MM.1S (cell line): Measurements from ENCODE around the gene MAP3K5.

Experiments used
- DNase-seq: peaks from one replicate; pipeline ENCODE4 v3.0.0-alpha.2; 2015
- H2AFZ ChIP-seq: fragments of 300-600 bp; sonication (generic); 2 replicates; pipeline ENCODE4 v1.6.0; 2016; ENCODE audit warnings: antibody characterized with exemption, low read length
- H3F3A ChIP-seq: fragments of 300-600 bp; sonication (generic); 2 replicates; pipeline ENCODE4 v1.6.1; 2016; ENCODE audit warnings: mild to moderate bottlenecking, antibody characterized with exemption, low read length, moderate library complexity, mixed read lengths; ENCODE audit not compliant: insufficient read depth
- H3K27ac ChIP-seq: fragments of 300-600 bp; sonication (generic); 2 replicates; pipeline ENCODE4 v1.5.1; 2016; ENCODE audit warnings: mild to moderate bottlenecking, low read length
- H3K27me3 ChIP-seq: fragments of 300-600 bp; sonication (generic); replicated peaks from 2 replicates; pipeline ENCODE4 v1.6.0; 2016; ENCODE audit warnings: low read length; ENCODE audit not compliant: insufficient read depth
- H3K36me3 ChIP-seq: fragments of 300-600 bp; sonication (generic); replicated peaks from 2 replicates; pipeline ENCODE4 v1.6.1; 2016; ENCODE audit warnings: mild to moderate bottlenecking, low read length, mixed read lengths; ENCODE audit not compliant: insufficient read depth
- H3K4me1 ChIP-seq: fragments of 300-600 bp; sonication (generic); 2 replicates; pipeline ENCODE4 v1.6.1; 2016; ENCODE audit warnings: low read length, mixed read lengths
- H3K4me2 ChIP-seq: fragments of 300-600 bp; sonication (generic); 2 replicates; pipeline ENCODE4 v1.6.0; 2016; ENCODE audit warnings: low read depth, low read length
- H3K4me3 ChIP-seq: fragments of 300-600 bp; sonication (generic); 2 replicates; pipeline ENCODE4 v1.5.1; 2016; ENCODE audit warnings: low read length, mixed read lengths
- H3K79me2 ChIP-seq: fragments of 300-600 bp; sonication (generic); 2 replicates; pipeline ENCODE4 v1.6.1; 2016; ENCODE audit warnings: mixed run types, low read length, mixed read lengths
- H3K9ac ChIP-seq: fragments of 300-600 bp; sonication (generic); 2 replicates; pipeline ENCODE4 v1.6.1; 2016; ENCODE audit warnings: low read length, mixed read lengths
- H3K9me2 ChIP-seq: fragments of 300-600 bp; sonication (generic); replicated peaks from 2 replicates; pipeline ENCODE4 v1.6.1; 2016; ENCODE audit warnings: mild to moderate bottlenecking, low read length, mixed read lengths; ENCODE audit not compliant: insufficient read depth
- H3K9me3 ChIP-seq: fragments of 300-600 bp; sonication (generic); replicated peaks from 2 replicates; pipeline ENCODE4 v1.6.1; 2016; ENCODE audit warnings: mild to moderate bottlenecking, low read length, mixed read lengths; ENCODE audit not compliant: insufficient read depth
- H4K20me1 ChIP-seq: fragments of 300-600 bp; sonication (generic); 2 replicates; pipeline ENCODE4 v1.6.1; 2016; ENCODE audit warnings: mild to moderate bottlenecking, low read length, moderate library complexity, mixed read lengths; ENCODE audit not compliant: insufficient read depth
- EZH2 ChIP-seq: fragments of 300-600 bp; sonication (generic); optimal IDR thresholded peaks from 2 replicates; pipeline ENCODE3; 2017; ENCODE audit warnings: low read depth, mild to moderate bottlenecking, antibody characterized with exemption, low read length, mixed read lengths
- EZH2phosphoT487 ChIP-seq: fragments of 300-600 bp; sonication (generic); IDR thresholded peaks from 2 replicates; pipeline ENCODE4 v1.6.1; 2018; ENCODE audit warnings: antibody characterized with exemption, low read length
- TF ChIP-seq, protein P1 (sequence below): fragments of 300-600 bp; sonication (generic); IDR thresholded peaks from 2 replicates; pipeline ENCODE4 v1.5.1; 2016; ENCODE audit warnings: antibody characterized with exemption, low read length, mixed read lengths

MAP3K5 gene

DNA sequence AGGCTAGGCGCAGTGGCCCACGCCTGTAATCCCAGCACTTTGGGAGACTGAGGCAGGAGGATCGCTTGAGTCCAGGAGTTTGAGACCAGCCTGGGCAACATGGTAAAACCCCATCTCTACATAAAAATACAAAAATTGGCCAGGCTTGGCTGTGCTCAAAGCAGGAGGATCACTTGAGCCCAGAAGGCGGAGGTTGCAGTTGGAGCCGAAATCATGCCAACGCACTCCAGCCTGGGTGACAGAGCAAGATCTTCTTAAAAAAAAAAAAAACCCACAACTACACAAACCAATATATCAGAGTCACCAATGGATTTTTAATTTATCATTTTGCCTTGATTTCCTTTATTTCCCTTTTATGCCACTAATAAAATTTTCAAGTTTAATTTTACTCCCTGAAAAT, 9.3 kb downstream of the MAP3K5 start:
- no peaks in the 10 kb centered on the region for H4K20me1 ChIP-seq
- H3K9ac ChIP-seq = no peak overlapping the region
- no peaks in the 10 kb centered on the region for H3K9me2 ChIP-seq
- H3K4me3 ChIP-seq = no peak overlapping the region
- no peaks in the 10 kb centered on the region for H3K27me3 ChIP-seq
- peaks cover 75% of the 10 kb centered on the region for H3K79me2 ChIP-seq
- 0 out of 2 replicates have a peak, but pooled peaks cover 6% of the 10 kb centered on the region for H3K36me3 ChIP-seq
- peaks cover 29% of the 10 kb centered on the region for H3K4me1 ChIP-seq
- no peak overlapping the region for H3K4me2 ChIP-seq
- no peak for TF ChIP-seq EZH2phosphoT487
- TF ChIP-seq, protein P1, sequence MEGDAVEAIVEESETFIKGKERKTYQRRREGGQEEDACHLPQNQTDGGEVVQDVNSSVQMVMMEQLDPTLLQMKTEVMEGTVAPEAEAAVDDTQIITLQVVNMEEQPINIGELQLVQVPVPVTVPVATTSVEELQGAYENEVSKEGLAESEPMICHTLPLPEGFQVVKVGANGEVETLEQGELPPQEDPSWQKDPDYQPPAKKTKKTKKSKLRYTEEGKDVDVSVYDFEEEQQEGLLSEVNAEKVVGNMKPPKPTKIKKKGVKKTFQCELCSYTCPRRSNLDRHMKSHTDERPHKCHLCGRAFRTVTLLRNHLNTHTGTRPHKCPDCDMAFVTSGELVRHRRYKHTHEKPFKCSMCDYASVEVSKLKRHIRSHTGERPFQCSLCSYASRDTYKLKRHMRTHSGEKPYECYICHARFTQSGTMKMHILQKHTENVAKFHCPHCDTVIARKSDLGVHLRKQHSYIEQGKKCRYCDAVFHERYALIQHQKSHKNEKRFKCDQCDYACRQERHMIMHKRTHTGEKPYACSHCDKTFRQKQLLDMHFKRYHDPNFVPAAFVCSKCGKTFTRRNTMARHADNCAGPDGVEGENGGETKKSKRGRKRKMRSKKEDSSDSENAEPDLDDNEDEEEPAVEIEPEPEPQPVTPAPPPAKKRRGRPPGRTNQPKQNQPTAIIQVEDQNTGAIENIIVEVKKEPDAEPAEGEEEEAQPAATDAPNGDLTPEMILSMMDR = no peak
- TF ChIP-seq EZH2 = no peak
- no peaks in the 10 kb centered on the region for H3F3A ChIP-seq
- DNase-seq = no peak
- no peak overlapping the region for H3K27ac ChIP-seq
- H3K9me3 ChIP-seq = no peaks in the 10 kb centered on the region
- no peak overlapping the region for H2AFZ ChIP-seq

DNA sequence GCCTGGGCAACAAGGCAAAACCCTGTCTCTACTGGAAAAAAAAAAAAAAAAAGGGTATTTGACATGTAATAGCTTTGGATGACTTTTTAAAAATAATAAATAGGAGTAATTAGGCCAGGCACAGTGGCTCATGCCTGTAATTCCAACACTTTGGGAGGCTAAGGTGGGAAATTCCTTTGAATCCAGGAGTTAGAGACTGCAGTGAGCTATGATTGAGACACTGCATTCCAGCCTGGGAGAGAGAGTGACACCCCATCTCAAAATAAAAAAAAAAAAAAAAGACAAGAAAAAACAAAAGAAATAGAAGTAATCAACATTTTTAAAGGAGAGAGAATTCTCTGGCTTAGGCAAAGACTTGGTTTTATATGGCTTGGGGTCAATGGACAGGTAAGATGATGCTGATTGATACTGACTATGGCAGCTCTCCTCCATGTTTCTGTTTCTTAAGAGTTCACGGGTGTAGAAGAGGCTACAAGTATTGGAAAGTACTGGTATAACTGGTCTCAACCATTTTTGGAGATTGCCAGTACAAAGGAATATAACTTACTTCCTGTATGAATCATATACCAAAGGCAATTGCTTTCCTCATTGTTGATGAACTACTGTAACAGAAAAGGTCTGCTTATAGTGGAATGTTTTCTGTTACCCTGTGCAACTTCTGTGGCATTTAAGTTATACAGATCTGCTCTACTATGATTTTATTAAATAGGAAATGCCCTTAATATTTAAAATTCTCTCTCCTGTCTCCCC, 10.1 kb downstream of the MAP3K5 start:
- H3K9ac ChIP-seq = no peak overlapping the region
- H3K36me3 ChIP-seq = 0 out of 2 replicates have a peak, but pooled peaks cover 6% of the 10 kb centered on the region
- no peak overlapping the region for H3K4me2 ChIP-seq
- H3K9me2 ChIP-seq = no peaks in the 10 kb centered on the region
- no peaks in the 10 kb centered on the region for H4K20me1 ChIP-seq
- H3F3A ChIP-seq = no peaks in the 10 kb centered on the region
- H3K27me3 ChIP-seq = no peaks in the 10 kb centered on the region
- no peak for TF ChIP-seq EZH2
- TF ChIP-seq, protein P1 = no peak
- no peak for TF ChIP-seq EZH2phosphoT487
- H3K9me3 ChIP-seq = no peaks in the 10 kb centered on the region
- no peak for DNase-seq
- H2AFZ ChIP-seq = no peak overlapping the region
- H3K4me1 ChIP-seq = peaks cover 24% of the 10 kb centered on the region
- H3K27ac ChIP-seq = no peak overlapping the region
- no peak overlapping the region for H3K4me3 ChIP-seq
- peaks cover 72% of the 10 kb centered on the region for H3K79me2 ChIP-seq

DNA sequence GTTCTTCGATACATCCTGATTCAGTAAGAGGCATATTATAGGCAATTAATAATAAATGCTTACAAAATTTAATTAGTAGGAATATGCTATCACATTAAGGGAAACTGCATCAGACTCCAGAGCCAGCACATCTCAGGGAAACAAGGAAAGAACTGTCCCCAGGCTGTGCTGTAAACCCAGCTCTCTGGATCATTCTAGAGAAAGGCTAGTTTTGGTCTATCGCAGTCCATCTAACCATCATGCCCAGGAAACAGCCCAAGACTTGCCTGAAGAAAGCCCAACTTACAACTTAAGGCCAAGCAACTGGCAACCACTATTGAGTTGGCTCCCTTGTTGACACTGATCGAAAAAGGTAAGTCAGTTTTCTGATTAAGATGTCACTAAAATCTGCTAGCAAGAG, 11.3 kb downstream of the MAP3K5 start:
- H3K4me1 ChIP-seq = peaks cover 24% of the 10 kb centered on the region
- H3K36me3 ChIP-seq = 0 out of 2 replicates have a peak, but pooled peaks cover 6% of the 10 kb centered on the region
- H3K9ac ChIP-seq = no peak overlapping the region
- H4K20me1 ChIP-seq = no peaks in the 10 kb centered on the region
- no peaks in the 10 kb centered on the region for H3K9me3 ChIP-seq
- H3K79me2 ChIP-seq = peaks cover 73% of the 10 kb centered on the region
- H3K27ac ChIP-seq = no peak overlapping the region
- H2AFZ ChIP-seq = no peak overlapping the region
- TF ChIP-seq EZH2phosphoT487 (no peak), EZH2 (no peak)
- TF ChIP-seq, protein P1 = no peak
- H3F3A ChIP-seq = no peaks in the 10 kb centered on the region
- no peak overlapping the region for H3K4me2 ChIP-seq
- no peak for DNase-seq
- no peak overlapping the region for H3K4me3 ChIP-seq
- H3K9me2 ChIP-seq = no peaks in the 10 kb centered on the region
- no peaks in the 10 kb centered on the region for H3K27me3 ChIP-seq
